HG03342 (cell line): ENCODE measurements around the gene STAT5A.
"Not testable (repeated sequence)": the region's sequence is repeated elsewhere in the genome, so short reads cannot be mapped to it uniquely, and the experiment has no call there.

Experiments used
- ATAC-seq: cut with Tn5 transposase; IDR thresholded peaks from one replicate; pipeline ENCODE4 v1.9.1; 2021; ENCODE audit warnings: mild to moderate bottlenecking, moderate library complexity; ENCODE audit not compliant: unreplicated experiment

Gene STAT5A

GRCh38 chr17:42359133-42359532, 70.8 kb downstream of the STAT5A start:
- no peak for ATAC-seq

GRCh38 chr17:42360388-42360787, 72.1 kb downstream of the STAT5A start:
- ATAC-seq, result not testable (repeated sequence)
